ENCODE measurements around the gene FBXO47. TPM values are rescaled to one million over a fixed set of nuclear protein-coding genes. Genes with fewer than 3 reads are reported as not detected.
"Not testable (repeated sequence)": the region's sequence is repeated elsewhere in the genome, so short reads cannot be mapped to it uniquely, and the experiment has no call there.

The FBXO47 gene
- total and polyA plus RNA-seq, 4 donors = not detected

DNA sequence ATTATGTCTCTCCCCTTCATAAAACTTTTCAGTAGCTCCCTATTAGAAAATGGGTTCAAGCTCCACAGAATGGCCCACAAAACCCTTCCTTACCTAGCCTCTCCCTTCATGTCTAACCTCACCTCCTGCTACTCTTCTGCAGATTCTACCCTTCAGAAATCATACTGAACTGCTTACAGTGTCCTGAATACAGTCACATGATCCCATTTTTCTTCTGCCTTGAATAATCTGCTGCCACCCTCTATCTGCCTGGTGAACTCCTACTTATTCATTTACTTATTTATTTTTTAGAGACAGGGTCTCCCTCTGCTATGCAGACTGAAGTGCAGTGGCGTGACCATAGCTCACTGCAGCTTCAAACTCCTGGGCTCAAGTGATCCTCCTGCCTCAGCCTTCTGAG lies 26.8 kb downstream of the FBXO47 start:
- WGBS, 2 donors = 90 to 92% methylated on average over 1 of the region's 1 CpG
- no peaks in the 10 kb centered on the region for H3K9me3 ChIP-seq (ENCODE audit: control insufficient read depth, low read length)
- intact Hi-C loops (cut with DNase I) = no loop called here
- peaks cover 0 to 2% of the 10 kb centered on the region in 2 donors for H3K4me1 ChIP-seq (ENCODE audit: control insufficient read depth in 1 of 2, insufficient read depth in 2 of 2, low read length in 2 of 2)
- no peak overlapping the region for H3K27ac ChIP-seq (ENCODE audit: low read depth in 1 of 2, low read length in 2 of 2)
- DNase-seq (no peak), ATAC-seq (ENCODE audit: low FRiP score) (no peak)
- no peaks in the 10 kb centered on the region for H3K36me3 ChIP-seq (ENCODE audit: control insufficient read depth in 1 of 2, insufficient read depth in 2 of 2, low read length in 1 of 2)
- no peak overlapping the region for H3K4me3 ChIP-seq (ENCODE audit: low read length in 2 of 2)
- no peaks in the 10 kb centered on the region for H3K27me3 ChIP-seq (ENCODE audit: control insufficient read depth in 1 of 2, insufficient read depth in 2 of 2, low read length in 1 of 2)

DNA sequence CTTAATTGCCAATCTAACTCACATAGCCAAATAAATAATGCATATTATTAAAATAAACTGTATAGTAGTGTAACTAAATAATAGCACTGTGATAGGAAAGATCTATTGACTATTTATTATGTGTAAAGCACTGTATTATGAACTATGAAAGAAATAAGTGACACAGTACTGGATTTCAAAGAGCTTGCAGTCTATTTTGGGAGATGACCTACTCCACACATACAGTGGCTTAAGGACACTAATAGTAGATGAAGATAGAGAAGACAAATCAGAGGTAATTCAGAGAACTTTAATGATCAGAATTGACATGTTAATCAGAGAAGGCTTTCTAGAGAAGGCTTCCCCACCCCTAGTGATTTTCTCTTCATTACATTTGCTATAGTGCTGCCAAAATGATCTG lies 27.2 kb downstream of the FBXO47 start:
- no peak overlapping the region for H3K27ac ChIP-seq (ENCODE audit: low read depth in 1 of 2, low read length in 2 of 2)
- intact Hi-C loops (cut with DNase I) = no loop called here
- peaks cover 0 to 2% of the 10 kb centered on the region in 2 donors for H3K4me1 ChIP-seq (ENCODE audit: control insufficient read depth in 1 of 2, insufficient read depth in 2 of 2, low read length in 2 of 2)
- no peak for DNase-seq
- H3K4me3 ChIP-seq (ENCODE audit: low read length in 2 of 2) = no peak overlapping the region
- no peaks in the 10 kb centered on the region for H3K9me3 ChIP-seq (ENCODE audit: control insufficient read depth, low read length)
- no peak for ATAC-seq (ENCODE audit: low FRiP score)
- no peaks in the 10 kb centered on the region for H3K27me3 ChIP-seq (ENCODE audit: control insufficient read depth in 1 of 2, insufficient read depth in 2 of 2, low read length in 1 of 2)
- H3K36me3 ChIP-seq (ENCODE audit: control insufficient read depth in 1 of 2, insufficient read depth in 2 of 2, low read length in 1 of 2) = no peaks in the 10 kb centered on the region

DNA sequence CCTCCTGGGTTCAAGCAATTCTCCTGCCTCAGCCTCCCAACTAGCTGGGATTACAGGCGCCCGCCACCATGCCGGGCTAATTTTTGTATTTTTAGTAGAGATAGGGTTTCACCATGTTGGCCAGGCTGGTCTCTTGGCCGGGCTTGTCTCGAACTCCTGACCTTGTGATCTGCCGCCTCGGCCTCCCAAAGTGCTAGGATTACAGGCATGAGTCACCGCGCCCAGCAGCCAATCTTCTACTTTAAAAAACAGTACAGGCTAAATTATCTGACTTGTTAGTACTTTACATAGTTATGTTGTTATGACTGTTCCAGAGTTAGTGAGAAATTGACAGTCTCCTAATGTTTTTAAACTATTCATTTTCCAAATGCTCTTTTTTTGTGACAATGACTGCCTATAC lies 33.2 kb downstream of the FBXO47 start:
- H3K27me3 ChIP-seq (ENCODE audit: control insufficient read depth in 1 of 2, insufficient read depth in 2 of 2, low read length in 1 of 2); DNase-seq; H3K4me1 ChIP-seq (ENCODE audit: control insufficient read depth in 1 of 2, insufficient read depth in 2 of 2, low read length in 2 of 2); H3K4me3 ChIP-seq (ENCODE audit: low read length in 2 of 2); H3K9me3 ChIP-seq (ENCODE audit: control insufficient read depth, low read length); H3K36me3 ChIP-seq (ENCODE audit: control insufficient read depth in 1 of 2, insufficient read depth in 2 of 2, low read length in 1 of 2); ATAC-seq (ENCODE audit: low FRiP score); H3K27ac ChIP-seq (ENCODE audit: low read depth in 1 of 2, low read length in 2 of 2); intact Hi-C loops (cut with DNase I): not testable (repeated sequence)
- 18 to 22% methylated on average over 9 of the region's 9 CpGs for WGBS, 2 donors

DNA sequence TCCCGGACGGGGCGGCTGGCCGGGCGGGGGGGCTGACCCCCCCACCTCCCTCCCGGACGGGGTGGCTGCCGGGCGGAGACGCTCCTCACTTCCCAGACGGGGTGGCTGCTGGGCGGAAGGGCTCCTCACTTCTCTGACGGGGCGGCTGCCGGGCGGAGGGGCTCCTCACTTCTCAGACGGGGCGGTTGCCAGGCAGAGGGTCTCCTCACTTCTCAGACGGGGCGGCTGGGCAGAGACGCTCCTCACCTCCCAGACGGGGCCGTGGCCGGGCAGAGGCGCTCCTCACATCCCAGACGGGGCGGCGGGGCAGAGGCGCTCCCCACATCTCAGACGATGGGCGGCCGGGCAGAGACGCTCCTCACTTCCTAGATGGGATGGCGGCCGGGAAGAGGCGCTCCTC lies 36.4 kb downstream of the FBXO47 start:
- 76 to 85% methylated on average over 7 to 36 of the region's 36 CpGs for WGBS, 2 donors
- H3K9me3 ChIP-seq (ENCODE audit: control insufficient read depth, low read length); H3K27ac ChIP-seq (ENCODE audit: low read depth in 1 of 2, low read length in 2 of 2); DNase-seq; H3K4me3 ChIP-seq (ENCODE audit: low read length in 2 of 2); ATAC-seq (ENCODE audit: low FRiP score); intact Hi-C loops (cut with DNase I); H3K27me3 ChIP-seq (ENCODE audit: control insufficient read depth in 1 of 2, insufficient read depth in 2 of 2, low read length in 1 of 2); H3K4me1 ChIP-seq (ENCODE audit: control insufficient read depth in 1 of 2, insufficient read depth in 2 of 2, low read length in 2 of 2); H3K36me3 ChIP-seq (ENCODE audit: control insufficient read depth in 1 of 2, insufficient read depth in 2 of 2, low read length in 1 of 2): not testable (repeated sequence)

DNA sequence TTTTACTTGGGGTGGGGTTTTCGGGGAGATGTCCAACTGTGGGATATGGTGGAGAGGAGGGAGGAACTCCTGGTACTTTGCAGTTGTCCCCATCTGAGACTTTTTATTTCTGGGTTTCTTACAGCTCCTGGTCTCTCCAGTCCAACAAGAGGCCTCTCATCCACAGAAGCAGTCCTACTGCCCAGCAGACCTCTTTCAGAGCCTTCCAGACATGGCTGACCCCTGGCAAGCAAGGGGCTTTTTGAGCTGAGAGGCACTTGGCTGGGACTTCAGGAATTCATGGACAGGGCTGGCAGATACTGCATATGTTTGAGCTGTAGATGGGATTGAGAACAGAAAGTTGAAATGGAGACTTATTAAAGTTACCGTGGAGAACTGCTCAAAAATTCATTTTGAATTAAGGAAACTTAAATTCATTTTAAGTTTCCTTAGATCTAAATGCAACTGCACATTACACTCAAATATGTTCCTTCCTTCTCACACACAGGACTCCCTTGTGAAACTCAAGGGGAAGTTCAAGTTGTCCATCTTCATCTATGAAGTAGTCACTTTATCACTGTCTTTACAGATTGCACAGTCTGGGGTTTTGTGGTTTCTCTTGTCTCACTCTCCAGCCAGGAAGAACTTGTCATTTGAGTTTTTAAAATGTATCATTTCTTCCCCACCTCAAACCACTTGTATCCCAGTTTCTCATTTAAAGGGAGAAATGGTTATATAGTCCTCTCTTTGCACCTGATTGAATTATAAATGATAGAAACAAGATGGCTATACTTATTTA lies 40.7 kb downstream of the FBXO47 start:
- DNase-seq (no peak), ATAC-seq (ENCODE audit: low FRiP score) (no peak)
- no peak overlapping the region for H3K4me3 ChIP-seq (ENCODE audit: low read length in 2 of 2)
- H3K27me3 ChIP-seq (ENCODE audit: control insufficient read depth in 1 of 2, insufficient read depth in 2 of 2, low read length in 1 of 2) = no peaks in the 10 kb centered on the region
- H3K9me3 ChIP-seq (ENCODE audit: control insufficient read depth, low read length) = no peaks in the 10 kb centered on the region
- H3K4me1 ChIP-seq (ENCODE audit: control insufficient read depth in 1 of 2, insufficient read depth in 2 of 2, low read length in 2 of 2) = peaks cover 0 to 2% of the 10 kb centered on the region in 2 donors
- H3K36me3 ChIP-seq (ENCODE audit: control insufficient read depth in 1 of 2, insufficient read depth in 2 of 2, low read length in 1 of 2) = no peaks in the 10 kb centered on the region
- H3K27ac ChIP-seq (ENCODE audit: low read depth in 1 of 2, low read length in 2 of 2) = peak overlapping the region; percentile 32 to 59
- intact Hi-C loops (cut with DNase I) = no loop called here
- WGBS, 2 donors = 37 to 40% methylated on average over 2 of the region's 2 CpGs

DNA sequence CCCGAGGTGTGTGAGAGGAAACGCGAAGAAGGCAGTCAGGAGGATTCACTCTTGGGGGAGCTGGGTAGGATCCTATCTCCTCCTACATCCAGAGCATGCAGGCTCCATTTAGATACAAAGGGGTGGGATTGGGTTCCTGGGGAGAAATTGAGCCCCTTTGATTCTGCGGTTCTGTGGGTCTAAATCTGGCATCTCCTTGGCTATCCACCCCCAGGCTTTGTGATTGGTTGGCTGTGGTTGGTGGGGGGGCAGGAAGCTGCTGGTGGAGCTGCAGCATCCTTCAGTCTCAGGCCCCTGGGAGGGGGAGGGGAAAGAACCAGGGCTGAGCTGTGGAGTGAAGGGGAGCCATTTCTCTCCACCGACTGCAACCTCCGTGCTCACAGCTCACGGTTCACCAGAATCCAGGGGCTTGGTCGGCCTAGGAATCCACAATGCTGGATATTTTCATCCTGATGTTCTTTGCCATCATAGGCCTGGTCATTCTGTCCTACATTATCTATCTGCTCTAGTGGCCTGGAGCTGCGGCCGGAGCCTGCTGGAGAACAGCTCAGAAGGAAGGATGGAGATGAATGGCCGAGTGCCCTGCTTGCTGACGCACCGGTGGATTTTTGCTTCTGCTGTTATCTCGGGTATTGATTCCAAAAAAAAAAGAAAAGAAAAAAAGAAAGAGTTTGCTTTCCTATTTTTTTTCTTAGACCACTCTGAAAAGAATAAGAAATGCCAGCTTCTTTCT lies 41.8 kb downstream of the FBXO47 start, which contains the start of gene LASP1NB:
TSS of gene LASP1NB (plus strand) at position 352 of the 733 bp plus-strand sequence.
- H3K4me1 ChIP-seq (ENCODE audit: control insufficient read depth in 1 of 2, insufficient read depth in 2 of 2, low read length in 2 of 2) = peaks cover 0 to 2% of the 10 kb centered on the region in 2 donors
- no peaks in the 10 kb centered on the region for H3K27me3 ChIP-seq (ENCODE audit: control insufficient read depth in 1 of 2, insufficient read depth in 2 of 2, low read length in 1 of 2)
- intact Hi-C loops (cut with DNase I) = no loop called here
- no peak within 1 kb of the TSS for H3K4me3 ChIP-seq (ENCODE audit: low read length in 2 of 2)
- ATAC-seq (ENCODE audit: low FRiP score) = peak; percentile 51
- no peak for DNase-seq
- no peaks in the 10 kb centered on the region for H3K36me3 ChIP-seq (ENCODE audit: control insufficient read depth in 1 of 2, insufficient read depth in 2 of 2, low read length in 1 of 2)
- H3K27ac ChIP-seq (ENCODE audit: low read depth in 1 of 2, low read length in 2 of 2) = peak within 1 kb of the TSS; percentile 59 to 83
- no peaks in the 10 kb centered on the region for H3K9me3 ChIP-seq (ENCODE audit: control insufficient read depth, low read length)
- 24 to 26% methylated on average over 14 of the region's 14 CpGs for WGBS, 2 donors

DNA sequence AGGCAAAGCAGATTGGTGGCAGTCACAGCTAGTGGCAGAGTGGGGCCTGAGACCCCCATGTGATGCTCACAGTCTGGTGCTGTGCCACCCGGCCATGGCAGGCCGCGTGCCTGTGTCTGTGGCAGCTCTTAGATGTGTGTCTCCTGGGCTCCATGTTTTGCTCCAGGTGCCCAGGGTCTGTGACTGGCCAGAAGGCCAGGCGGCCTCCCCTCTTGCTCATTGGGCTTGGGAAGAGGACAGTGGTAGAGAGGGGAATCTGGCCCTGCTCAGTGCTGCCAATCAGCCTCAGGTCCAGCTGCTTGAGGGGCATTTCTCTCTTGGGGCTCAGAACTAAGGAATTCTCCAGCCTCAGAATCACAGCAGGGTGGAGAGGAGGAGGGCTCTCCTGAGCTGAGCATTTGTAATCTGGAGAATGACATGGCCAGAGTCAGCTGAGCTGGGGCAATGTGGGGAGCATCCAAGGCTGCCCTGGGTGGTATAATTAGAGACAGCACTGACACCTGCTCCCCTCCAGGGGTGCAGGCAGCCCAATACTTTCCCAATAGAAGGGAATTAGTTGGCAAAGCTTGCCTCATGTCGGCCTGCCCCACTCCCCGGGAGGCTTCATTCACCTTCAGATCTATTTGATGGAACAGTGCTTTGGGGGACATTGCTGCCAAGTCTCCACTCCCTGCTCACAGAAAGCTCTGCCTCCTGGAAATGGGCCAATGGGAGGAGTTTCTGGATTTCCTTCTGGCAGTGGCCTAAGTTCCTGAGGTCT lies 44.5 kb downstream of the FBXO47 start:
- WGBS, 2 donors = 39 to 40% methylated on average over 6 of the region's 6 CpGs
- Histone ChIP-seq H3K36me3 (ENCODE audit: control insufficient read depth in 1 of 2, insufficient read depth in 2 of 2, low read length in 1 of 2) (peaks cover 0 to 2% of the 10 kb centered on the region in 2 donors), H3K9me3 (ENCODE audit: control insufficient read depth, low read length) (no peaks in the 10 kb centered on the region), H3K4me1 (ENCODE audit: control insufficient read depth in 1 of 2, insufficient read depth in 2 of 2, low read length in 2 of 2) (peaks cover 0 to 2% of the 10 kb centered on the region in 2 donors), H3K27ac (ENCODE audit: low read depth in 1 of 2, low read length in 2 of 2) (peak overlapping the region in 1 of 2 donors; percentile 39), H3K4me3 (ENCODE audit: low read length in 2 of 2) (no peak overlapping the region), H3K27me3 (ENCODE audit: control insufficient read depth in 1 of 2, insufficient read depth in 2 of 2, low read length in 1 of 2) (no peaks in the 10 kb centered on the region)
- intact Hi-C loops (cut with DNase I) = no loop called here
- DNase-seq (peak; percentile 78 to 80), ATAC-seq (ENCODE audit: low FRiP score) (peak; percentile 55)

DNA sequence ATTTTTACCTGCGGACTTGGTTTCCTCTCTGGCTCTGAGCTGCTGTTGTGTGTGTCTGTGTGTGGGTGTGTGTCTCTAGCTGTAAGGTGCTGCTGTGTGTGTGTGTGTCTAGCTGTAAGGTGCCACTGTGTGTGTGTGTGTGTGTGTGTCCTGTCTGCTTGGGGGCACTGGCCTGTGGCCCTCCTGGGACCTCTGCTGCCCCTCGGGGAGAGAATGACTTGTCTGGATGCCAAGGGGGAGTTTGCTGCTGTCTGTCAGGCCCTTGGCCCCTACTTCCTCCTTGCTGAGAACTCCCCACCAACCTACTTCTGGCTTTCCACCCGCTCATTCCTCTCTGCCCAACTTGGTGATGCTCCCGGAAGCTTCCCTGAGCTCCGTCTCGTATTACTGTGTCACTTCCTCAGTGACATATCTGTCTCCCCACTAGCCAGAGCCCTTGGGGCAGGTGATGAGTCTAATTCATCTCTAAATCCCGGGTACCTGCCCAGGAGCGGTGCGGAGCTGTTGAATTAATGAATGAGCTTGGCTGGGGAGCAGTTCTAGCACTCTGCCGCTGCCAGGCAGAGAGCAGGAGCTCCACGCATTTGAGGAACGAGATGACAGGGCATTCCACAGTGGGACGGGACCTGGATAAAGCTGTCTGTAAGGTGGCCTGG lies 45.3 kb downstream of the FBXO47 start:
- ATAC-seq (ENCODE audit: low FRiP score) (no peak), DNase-seq (peak in 1 of 2 donors; percentile 66)
- 60 to 61% methylated on average over 13 of the region's 13 CpGs for WGBS, 2 donors
- Histone ChIP-seq H3K27ac (ENCODE audit: low read depth in 1 of 2, low read length in 2 of 2) (peak overlapping the region in 1 of 2 donors; percentile 39), H3K4me1 (ENCODE audit: control insufficient read depth in 1 of 2, insufficient read depth in 2 of 2, low read length in 2 of 2) (peaks cover 0 to 2% of the 10 kb centered on the region in 2 donors), H3K4me3 (ENCODE audit: low read length in 2 of 2) (no peak overlapping the region), H3K9me3 (ENCODE audit: control insufficient read depth, low read length) (no peaks in the 10 kb centered on the region), H3K27me3 (ENCODE audit: control insufficient read depth in 1 of 2, insufficient read depth in 2 of 2, low read length in 1 of 2) (no peaks in the 10 kb centered on the region), H3K36me3 (ENCODE audit: control insufficient read depth in 1 of 2, insufficient read depth in 2 of 2, low read length in 1 of 2) (peaks cover 0 to 2% of the 10 kb centered on the region in 2 donors)
- intact Hi-C loops (cut with DNase I) = no loop called here
